HG02798 (cell line): ENCODE measurements around the gene TMEM18.
"Not testable (repeated sequence)": the region's sequence is repeated elsewhere in the genome, so short reads cannot be mapped to it uniquely, and the experiment has no call there.

ENCODE experiments used
- ATAC-seq: cut with Tn5 transposase; IDR thresholded peaks from one replicate; pipeline ENCODE4 v1.9.1; 2021; ENCODE audit warnings: mild to moderate bottlenecking; ENCODE audit not compliant: unreplicated experiment, poor library complexity

Gene TMEM18

DNA sequence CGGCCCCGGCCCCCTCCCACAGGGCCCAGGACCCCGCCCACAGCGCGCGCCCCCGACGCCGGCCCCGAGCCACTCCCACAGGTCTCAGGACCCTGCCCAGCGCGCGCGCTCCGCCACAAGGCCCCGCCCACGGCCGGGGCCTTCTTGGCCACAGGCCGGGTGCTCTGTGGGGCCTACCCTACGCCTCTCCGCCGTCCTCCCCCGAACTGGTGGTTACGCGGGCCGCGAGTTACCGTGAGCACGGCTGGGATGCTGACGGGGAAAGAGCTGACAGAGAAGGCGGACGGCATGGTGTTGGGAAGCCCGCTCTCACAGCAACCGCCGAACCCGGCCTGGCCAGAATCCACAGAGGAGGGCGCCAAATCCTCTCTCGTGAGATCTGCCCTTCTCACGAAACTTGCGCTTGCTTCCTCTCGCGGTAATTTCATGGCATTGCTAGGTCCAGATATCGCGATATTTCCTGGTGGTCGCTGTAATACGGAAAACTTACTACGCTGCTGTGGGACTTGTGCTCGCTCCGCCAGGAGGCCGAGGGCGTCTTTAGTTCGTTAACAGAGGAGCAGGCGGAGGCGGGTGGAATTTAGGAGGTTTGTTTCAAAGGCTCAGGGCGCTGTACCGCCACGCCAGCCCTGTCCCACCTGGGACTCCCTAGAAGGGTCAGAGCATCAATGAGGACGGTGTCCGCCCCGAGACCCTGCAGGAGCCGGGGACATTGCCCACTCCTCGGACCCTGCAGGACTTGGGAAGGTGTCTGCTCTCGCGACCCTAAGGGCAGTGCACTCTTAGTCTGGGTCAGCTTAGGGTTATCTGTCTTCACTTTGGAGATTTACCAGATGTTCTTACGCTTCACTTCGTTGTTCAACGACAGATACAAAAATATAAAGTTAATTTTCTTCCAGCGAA, at the start of gene TMEM18:
Gene TMEM18, minus strand, starts transcription at position 351 of the 903 bp plus-strand sequence. Its CDS starts 61 bp downstream, at position 290.
- ATAC-seq: peak; percentile 67

DNA sequence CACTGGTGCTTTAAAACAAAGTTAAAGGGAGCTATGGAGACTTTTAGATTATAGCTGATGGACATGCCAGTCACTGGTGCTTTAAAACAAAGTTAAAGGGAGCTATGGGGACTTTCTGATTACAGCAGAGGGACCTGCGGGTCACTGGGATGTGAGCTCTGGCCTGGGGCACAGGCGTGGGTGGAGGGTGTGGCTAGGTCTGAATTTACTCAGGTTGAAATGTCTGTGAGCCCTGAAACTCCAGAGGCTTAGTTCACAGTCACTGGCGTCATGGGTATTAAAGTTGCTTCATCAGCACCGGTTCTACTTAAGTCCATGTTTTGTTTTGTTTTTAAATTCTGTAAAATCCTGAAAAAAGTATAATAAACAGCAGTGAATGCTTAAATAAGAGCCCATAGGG, 49.0 kb upstream of the TMEM18 start:
- peak; percentile 88 for ATAC-seq

DNA sequence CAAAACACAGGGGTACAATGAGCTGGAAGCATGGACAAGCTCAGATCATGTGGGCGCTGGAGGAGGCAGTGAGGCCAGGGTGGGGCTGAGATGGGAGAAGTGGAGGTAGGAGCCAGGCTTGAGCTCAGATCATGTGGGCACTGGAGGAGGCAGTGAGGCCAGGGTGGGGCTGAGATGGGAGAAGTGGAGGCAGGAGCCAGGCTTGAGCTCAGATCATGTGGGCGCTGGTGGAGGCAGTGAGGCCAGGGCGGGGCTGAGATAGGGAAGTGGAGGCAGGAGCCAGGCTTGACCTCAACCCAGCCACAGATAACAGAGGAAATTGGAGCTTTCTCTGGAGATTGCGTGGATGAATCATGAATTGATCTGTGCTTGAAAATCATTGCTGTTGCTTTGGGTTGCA, 48.3 kb upstream of the TMEM18 start:
- no peak for ATAC-seq

DNA sequence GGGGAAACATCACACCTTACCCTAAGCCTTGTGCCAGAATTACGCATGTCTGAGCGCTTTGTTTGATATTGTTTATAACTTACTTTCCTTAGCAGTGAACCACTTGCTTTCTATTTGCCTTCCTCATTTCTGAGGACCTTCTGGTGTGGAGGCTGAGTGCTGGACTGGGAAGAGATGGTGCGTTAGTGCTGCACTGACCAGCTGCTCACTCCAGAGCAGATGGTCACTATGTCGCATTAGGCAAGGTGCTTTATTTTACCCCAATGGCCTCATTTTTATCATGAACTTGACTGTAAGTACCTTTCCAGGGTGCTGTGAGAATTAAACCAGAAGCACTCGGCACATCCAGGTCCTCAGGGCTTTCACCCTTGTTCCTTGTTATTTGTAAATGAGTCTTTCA, 46.6 kb upstream of the TMEM18 start:
- ATAC-seq: no peak

DNA sequence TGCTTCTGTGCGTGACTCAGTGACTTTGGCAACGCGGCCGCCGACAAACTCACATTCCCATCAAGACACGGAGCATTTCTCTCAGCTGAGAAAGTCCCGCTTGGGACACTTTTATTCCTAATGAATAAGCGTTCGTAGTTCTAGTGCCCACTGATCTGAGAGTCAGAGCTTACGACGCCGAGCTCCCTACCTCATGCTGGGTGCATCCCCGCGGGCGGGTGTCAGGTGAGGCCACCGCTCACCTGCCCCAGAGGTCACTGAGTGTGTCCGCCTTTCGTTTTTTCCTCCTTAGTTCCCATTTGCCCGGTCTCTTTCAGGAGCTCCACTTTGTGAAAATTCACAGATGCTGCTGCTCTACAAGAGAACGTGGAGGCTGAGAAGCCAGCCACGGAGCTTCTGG, 43.6 kb upstream of the TMEM18 start:
- ATAC-seq: no peak

DNA sequence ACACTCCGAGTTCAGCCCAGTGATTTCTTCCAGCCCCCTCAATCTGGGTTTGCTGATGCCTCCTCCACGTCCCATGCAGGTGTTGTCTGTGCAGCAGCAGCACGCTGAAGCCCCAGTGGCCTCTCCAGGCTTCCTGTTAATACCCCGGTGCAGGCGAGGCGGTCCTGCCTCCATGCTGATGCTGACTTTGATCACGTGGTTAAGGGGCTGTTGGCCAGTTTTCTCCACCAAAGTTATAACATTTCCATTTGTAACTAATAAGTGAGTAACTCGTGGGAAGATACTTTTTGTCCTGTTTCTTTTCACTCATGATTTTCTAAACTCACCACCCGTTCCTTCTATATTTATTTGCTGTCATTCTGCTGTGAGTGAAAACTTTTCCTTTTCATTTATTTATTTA, 42.5 kb upstream of the TMEM18 start:
- ATAC-seq: no peak

DNA sequence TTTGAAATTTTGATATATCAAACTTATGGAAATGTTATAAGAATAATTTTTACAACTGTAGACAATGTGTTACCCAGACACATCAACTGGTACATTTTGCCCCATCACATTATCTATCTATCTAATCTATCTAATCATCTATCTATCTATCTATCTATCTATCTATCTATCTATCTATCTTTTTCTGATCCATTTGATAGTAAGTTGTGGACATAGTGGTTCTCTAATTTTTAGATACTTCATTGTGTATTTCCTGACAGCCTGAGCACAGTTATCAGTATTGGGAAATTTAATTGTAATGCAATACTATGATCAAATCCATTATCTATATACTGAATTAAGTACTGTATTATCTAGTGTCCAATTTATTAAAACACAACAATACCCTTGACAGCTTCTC, 42.0 kb upstream of the TMEM18 start:
- ATAC-seq: no peak

DNA sequence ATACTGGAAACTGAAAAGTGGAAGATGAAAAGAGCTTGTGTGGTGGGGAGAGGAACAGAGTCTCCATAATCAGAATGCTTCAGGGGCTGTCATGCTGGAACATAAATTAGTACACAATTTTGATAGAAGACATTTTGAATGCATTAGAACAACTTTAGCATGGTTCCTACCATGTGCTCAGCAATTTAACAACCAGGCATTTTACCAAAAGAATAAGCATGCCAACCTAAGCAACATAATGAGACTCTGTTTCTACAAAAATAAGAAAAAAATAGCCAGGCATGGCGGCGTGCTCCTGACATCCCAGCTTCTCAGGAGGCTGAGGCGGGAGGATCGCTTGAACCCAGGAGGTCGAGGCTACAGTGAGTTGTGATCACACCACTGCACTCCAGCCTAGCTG, 40.5 kb upstream of the TMEM18 start:
- ATAC-seq: no peak

DNA sequence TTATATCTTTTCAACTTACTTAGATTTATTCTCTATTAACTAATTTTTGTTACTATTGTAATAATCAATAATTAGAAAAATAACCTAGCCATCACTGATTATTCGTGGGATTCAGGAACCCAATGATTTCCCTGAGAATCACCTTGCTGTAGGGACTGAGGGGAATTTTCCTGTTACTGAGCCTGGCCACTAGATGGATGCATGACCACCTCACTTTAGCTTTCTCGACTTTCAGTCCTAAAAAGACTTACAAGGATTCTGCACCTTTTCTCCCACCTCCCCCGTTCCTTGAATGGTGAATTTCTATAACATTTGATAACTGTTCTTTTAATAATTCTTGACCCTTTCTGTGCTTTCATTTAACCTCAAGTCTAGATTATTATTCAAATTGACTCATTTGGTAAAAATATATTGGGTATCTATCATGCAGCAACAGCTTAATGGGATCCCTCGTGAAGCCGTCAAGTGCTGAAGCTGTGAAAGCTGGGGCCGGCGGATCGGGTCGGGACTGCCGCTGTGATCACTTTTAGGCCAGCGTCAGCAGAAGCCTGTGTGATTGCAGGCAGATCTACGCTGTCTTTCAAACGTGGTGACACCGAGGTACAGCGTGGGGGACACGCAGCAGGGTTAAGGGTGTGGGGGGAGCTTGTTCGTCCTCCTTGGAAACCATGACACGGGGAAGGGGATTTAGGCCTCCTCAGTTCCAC, 38.8 kb upstream of the TMEM18 start:
- ATAC-seq: no peak

DNA sequence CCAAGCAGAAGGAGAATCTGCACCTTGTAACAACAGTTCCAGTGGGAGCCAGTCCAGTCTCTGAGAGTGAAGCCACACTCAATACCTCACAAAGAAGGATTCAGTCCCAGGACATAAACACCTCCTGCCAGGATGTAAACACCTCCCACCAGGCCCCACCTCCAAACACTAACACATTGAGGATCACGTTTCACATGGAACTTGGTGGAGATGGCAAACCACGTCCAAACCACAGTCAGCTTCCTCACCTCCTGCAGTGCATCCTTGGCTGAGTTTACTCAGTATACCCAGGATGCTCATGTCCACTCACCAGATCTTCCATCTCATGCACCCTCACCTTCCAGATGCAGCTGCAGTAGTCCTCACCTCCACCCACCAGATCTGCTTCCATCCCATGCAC, 37.8 kb upstream of the TMEM18 start:
- ATAC-seq: no peak

DNA sequence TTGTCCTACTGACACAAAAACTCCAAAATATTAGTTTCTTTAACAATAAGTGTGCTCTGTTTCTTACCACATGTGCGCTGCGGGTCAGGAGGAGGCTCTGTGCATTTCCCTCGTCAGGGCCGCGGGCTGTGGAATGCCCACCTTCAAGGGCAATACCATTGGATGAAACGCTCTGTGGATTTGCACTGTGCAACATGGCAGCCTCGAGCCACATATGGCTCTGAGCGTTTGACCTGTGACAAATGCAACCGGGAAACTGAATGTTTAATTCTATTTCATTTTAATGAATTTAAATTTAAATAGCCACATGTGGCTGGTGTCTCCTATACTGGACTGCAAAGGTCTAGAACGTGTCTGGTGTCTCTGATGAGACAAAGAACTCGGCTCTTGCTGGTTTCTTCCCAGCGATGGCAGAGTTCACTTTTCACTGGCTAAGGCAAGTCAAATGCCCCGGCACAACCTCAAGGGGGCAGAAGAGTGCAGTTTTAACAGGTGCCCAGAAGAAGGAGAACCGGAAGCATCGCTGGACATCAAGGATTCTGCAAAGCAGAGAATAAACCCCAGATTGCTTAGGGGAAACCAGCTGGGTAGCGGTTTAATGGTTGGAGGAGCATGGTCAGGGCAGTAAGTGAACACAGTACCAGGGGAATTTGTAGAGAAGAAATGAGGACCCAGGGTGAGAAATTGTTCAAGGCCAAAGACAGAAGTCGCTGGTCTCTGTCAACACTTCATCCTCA, 37.0 kb upstream of the TMEM18 start:
- peak; percentile 95 for ATAC-seq

DNA sequence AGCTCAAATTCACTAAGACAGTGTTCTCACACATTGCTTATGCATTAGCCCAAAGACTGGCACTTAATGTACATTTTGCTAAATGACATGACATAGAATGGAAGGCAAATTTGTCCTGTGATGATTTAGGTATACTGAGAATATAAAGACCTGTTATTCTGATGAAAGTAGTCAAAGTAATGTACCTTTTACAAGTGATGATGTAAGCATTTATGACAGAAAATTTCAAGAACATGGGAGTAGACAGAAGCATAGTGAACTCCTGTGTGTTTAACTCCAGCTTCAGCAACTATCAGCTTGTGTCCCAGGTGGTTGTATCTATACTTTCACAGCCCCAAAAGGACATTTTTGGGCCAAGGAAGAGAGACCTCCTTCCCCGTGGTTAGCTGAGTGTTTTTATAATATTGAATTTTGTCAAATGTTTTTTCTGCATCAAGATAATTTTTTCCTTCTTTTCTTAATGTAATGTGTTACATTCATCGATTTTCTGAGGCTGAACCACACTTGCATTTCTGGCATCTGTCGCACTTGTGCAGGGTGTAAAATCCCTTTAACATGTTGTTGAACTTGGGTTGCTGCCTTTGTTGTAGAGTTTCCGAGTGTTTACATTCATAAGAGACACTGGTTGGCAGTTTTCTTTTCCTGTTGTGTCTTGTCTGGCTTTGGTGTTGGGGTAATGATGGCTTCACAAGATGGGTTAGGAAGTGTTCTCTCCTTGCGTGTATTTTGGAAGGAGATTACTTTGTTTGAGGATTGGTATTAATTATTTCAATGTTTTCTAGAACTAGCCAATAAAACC, 33.9 kb upstream of the TMEM18 start:
- no peak for ATAC-seq

DNA sequence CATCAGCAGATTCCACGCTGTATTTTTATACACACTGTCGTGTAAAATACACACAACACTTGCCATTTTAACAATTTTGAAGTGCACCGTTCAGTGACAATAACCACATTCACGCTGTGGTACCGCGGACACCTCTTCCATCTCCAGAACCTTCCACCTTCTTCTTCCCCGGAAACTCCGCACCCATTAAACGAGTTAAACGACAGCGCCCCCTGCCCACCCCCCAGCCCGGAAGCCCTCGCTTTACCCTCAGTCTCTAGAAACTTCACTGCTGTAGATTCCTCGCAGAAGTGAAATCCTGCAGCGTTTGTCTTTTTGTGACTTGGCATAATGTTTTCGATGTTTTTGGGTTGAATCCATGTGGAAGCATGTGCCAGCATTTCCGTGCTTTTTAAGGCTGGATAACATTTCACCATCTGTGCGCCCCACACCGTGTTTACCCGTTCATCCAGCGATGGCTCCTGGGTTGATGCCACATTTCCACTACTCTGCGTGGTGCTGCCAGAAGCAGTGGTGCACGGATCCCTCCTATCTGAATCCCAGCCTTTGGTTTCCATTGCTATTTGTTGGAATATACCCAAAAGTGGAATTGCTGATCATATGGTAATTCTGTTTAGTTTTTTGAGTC, 32.0 kb upstream of the TMEM18 start:
- ATAC-seq: no peak

DNA sequence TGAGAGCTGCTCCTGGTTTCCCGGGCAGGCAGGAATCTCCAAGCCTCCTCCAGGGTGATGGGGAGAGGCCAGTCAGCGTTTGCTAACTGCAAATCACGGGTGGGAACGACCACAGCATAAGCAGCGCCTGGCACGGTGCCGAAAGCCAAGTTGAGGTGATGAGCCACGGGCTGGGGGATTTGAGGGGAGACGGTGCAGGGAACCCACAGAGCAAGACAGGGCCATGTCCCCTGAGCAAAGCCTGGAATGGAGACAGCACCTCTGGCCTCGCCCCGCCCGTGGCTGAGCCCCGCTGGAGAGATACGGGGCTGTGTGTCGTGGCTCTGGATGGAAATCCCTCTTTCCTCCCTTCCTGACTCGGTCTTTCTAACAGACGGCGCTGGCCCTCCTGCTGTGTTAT, 31.5 kb upstream of the TMEM18 start:
- no peak for ATAC-seq

DNA sequence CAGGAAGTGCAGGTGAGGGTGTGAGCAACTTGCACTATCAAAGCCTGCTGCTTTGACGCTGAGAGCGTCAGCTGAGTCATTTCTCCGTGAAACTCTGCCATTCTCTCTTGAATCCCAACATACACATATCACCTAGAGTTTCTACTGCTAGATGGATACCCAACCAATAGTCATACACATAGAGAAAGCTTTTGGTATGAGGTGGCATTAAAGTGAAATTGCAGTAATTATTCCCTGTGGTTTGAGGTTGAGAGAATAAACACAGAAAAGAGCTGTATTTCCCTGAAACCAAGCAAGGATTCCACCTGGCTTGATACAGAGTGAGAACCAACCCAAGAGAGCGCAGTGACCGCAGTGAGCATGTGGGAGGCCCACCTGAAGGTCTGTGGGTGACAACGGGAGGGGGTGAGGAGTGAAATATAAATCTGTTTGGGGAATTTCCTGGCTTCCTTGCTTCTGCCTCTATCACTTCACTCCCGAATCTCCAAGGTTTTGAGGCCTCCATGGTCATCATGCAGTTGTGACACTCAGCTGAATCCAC, 28.8 kb upstream of the TMEM18 start:
- peak; percentile 94 for ATAC-seq

DNA sequence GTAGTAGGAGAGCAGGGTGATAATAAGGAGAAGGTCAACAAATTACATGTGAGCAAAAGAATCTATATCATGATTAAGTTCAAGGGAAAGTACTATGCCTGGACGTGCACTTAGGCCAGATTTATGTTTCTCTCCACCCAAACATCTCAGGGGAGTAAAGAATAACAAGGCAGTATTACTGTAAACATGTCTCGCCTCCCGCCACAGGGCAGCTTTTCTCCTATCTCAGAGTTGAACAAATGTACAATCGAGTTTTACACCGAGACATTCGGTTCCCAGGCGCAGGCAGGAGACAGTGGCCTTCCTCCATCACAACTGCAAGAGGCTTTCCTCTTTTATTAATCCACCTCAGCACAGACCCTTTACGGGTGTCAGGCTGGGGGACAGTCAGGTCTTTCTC, 25.6 kb upstream of the TMEM18 start:
- not testable (repeated sequence) for ATAC-seq

DNA sequence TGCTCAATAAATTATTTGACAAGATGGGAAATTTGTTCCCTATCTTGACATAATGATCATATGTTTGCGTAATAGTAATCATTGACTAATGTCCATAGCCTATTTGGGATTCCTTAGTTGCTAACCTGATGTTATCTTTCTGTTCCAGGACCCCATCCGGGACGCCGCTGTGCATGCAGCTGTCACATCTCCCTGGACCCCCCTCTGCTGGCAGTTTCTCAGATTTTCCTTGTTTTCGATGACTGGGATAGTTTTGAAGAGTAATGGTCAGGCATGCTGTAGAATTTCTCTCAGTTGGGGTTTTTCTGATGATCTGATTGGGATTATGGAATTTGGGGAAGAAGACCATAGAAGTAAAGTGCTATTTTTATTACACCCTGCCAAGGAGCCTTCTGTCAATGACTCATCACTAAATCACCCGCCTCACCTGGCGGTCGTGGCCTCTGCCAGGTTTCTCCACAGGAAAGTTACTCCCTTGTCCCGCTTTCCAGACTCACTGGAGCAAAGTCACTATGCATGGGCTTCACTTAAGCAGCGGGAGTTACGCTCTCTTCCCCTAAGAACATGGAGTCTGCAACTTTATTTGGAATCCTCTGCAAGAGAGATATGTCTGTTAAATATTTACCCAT, 19.9 kb upstream of the TMEM18 start:
- no peak for ATAC-seq

DNA sequence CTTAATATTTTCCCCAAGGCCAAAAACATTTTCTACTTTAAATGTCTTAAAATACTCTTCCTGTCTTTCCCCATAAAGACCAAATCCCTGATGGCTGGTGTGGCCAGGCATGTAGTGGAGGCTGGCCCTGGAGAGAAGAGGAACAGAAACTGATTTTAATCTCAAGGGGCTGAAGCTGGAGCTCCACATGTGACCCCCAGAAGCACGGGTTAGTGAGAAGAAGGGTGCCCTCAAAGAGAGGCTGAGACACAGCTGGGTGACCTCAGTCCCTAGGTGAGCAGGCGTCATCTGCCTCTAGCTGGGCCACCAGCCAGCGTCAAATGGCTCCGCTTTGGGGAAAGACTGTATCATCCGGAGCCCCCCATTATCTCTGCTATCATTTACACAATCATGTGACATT, 19.3 kb upstream of the TMEM18 start:
- peak; percentile 92 for ATAC-seq

DNA sequence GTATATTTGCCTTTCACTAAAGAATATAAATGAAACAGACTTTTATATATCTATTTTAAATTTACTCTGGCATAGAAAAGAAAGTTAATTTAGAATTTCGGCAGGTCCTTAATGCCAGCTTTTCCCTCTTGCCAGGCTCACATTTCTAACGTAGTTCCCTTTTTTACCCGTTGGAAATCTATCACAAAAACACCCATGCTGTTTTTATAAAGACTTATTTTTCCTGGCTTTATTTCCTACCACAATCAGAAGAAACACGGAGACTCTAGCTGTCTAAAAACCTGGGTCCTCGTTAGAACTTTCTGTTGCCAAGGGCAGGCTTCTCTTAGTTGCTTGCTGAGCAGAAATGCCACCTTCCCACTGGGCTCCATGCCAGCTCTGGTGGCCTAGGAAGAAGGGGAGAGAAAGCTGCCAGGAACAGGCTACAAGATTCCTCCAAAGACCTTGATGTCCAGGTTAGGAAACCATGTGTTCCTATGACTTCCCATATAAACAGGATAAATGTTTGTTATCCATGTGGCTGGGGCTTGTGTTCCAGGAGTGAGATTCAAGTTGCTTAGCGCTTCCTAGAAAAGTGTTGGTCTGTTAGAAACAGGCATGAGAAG, 17.8 kb upstream of the TMEM18 start:
- no peak for ATAC-seq
